Activated CD4-positive, alpha-beta T cell treated with anti-CD3 and anti-CD28 coated beads, Interleukin-2, amount 10 ng/mL, durations not matched to agents 7 days and 5 days (primary cell): Measurements from ENCODE around the gene MVB12B. TPM values are rescaled to one million over a fixed set of nuclear protein-coding genes. Genes with fewer than 3 reads are reported as not detected.
A peak's percentile ranks its signal among the peaks of the same experiment; 100 is the strongest.

Experiments
- CTCF ChIA-PET: fragments of 350-600 bp; sonication (Branson Sonifier 250); formaldehyde crosslinking; loops from one replicate; lab custom pipeline; 2021; ENCODE audit warnings: antibody characterized with exemption; lab: Charles Lee
- POLR2A ChIA-PET: fragments of 350-600 bp; sonication (Branson Sonifier 250); formaldehyde crosslinking; loops from one replicate; lab custom pipeline; 2021; ENCODE audit warnings: antibody characterized with exemption; lab: Charles Lee
- DNase-seq: peaks from one replicate; pipeline ENCODE4 v3.0.0-alpha.2; 2020
- H3K27ac Mint-ChIP-seq: one replicate; pipeline ENCODE4 v1.8.0; 2021; ENCODE audit warnings: mild to moderate bottlenecking, moderate library complexity, mixed read lengths
- H3K27me3 Mint-ChIP-seq: one replicate; pipeline ENCODE4 v1.8.0; 2021; ENCODE audit warnings: mixed read lengths
- H3K36me3 Mint-ChIP-seq: one replicate; pipeline ENCODE4 v1.8.0; 2021; ENCODE audit warnings: low read depth, mixed read lengths
- H3K4me1 Mint-ChIP-seq: one replicate; pipeline ENCODE4 v1.8.0; 2021; ENCODE audit warnings: mixed read lengths
- H3K4me3 Mint-ChIP-seq: one replicate; pipeline ENCODE4 v1.8.0; 2021; ENCODE audit warnings: mild to moderate bottlenecking, moderate library complexity, mixed read lengths
- H3K9me3 Mint-ChIP-seq: one replicate; pipeline ENCODE4 v1.8.0; 2021; ENCODE audit warnings: mixed read lengths
- total RNA-seq, 2 experiments: library from RNA; stranded (reverse); gene quantifications; one replicate each; pipeline ENCODE4 v1.2.3, GENCODE V29; 2021

Gene MVB12B
- total RNA-seq, 2 experiments from 2014 or later: 7.3 to 7.6 TPM

DNA sequence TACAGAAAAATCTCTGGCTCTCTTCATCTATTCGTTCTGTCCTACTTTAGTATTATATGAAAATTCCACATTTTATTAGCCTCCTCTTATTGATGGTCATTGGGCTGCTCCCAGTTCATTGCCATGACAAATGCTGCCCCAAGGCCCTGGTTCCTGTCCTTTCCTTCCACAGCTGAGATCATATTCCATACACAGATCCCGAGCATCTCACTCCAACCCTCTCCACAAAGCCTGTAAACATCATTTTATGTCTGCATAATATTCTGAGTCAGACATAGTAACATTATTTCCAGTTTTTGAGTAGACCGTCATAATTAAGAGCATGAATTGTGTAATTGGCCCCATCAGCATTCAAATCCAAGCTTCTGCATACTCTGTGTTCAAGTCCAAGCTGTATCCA is 86.3 kb downstream of the MVB12B start:
- Mint-ChIP-seq H3K9me3 (no peaks in the 10 kb centered on the region), H3K27me3 (no peaks in the 10 kb centered on the region), H3K4me1 (peaks cover 67% of the 10 kb centered on the region), H3K4me3 (no peak overlapping the region), H3K27ac (peak overlapping the region; percentile 98), H3K36me3 (peaks cover 7% of the 10 kb centered on the region)
- DNase-seq: no peak
- POLR2A ChIA-PET: no interaction called here
- CTCF ChIA-PET: interaction anchor here (1.5 kb wide), 1 partner anchor 14 kb away, joined by 4 read pairs; no protein-coding TSS in a partner anchor

DNA sequence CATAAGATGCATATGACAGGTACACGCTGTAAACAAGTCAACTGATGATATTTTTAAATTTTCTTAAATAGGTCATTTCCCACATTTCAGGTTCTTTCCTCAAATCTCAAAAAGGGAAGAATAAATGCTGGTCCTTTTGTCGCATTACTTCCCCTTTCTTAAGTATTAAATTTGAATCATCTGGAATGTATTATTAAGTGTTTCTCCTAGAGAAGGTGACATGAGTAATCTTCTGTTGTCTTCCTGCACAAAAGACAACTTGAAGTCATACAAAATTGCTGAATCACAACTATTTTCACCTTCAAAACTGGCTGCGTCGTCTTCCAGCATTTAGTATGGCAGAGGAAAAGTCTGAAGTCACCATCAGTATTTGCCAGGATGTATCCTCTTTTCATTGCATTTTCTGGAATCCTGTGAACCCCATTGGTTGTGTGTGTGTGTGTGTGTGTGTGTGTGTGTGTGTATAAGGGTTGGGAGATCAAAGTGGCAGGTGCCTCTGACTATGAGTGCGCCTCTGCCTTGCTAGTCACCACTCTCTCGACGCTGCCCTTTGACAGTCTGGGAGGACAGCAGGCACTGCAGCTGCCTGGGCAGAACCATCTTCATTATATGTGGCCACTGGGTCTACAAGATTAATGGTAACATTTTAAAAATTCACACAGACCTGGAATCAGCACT is 86.9 kb downstream of the MVB12B start:
- H3K4me3 Mint-ChIP-seq: no peak overlapping the region
- H3K4me1 Mint-ChIP-seq: peaks cover 66% of the 10 kb centered on the region
- ChIA-PET POLR2A (interaction anchor here (1.0 kb wide), 1 partner anchor 9 kb away, joined by 5 read pairs; no protein-coding TSS in a partner anchor), CTCF (interaction anchor here (1.5 kb wide), 1 partner anchor 15 kb away, joined by 4 read pairs; no protein-coding TSS in a partner anchor)
- H3K36me3 Mint-ChIP-seq: peaks cover 7% of the 10 kb centered on the region
- H3K27me3 Mint-ChIP-seq: no peaks in the 10 kb centered on the region
- DNase-seq: no peak
- H3K27ac Mint-ChIP-seq: peak overlapping the region; percentile 98
- no peaks in the 10 kb centered on the region for H3K9me3 Mint-ChIP-seq

DNA sequence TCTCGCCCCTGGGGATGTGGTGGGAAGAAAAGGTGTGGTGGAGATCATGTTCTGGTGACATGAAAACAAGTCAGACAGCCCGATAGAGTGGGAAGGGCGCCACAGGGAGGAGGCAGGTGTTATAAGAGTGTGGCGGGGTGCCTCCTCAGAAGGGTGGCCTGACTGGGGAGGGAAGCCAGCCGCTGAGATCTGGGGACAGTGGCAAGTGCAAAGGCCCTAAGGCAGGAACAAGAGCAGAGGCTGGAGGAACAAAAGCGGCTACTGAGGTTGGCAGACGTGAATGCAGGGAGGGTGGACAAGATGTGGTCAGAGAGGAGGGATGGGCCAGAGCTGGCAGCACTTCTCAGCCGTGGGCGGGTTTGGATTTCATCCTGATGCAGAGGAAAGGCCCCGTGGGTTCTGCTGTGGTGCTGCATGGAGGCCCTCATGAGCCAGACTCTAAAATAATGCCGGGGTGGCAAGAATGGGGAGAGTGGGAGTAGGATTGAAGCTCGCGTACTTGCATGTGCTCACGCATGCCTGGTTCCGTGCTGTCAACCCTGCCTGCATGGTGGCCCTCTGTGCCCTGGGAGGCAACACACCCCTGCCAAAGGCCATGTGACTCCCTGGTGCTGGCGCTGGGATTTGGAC is 89.2 kb downstream of the MVB12B start:
- CTCF ChIA-PET: no interaction called here
- no peak for DNase-seq
- Mint-ChIP-seq H3K36me3 (peaks cover 2% of the 10 kb centered on the region), H3K27me3 (no peaks in the 10 kb centered on the region), H3K27ac (peak overlapping the region; percentile 42), H3K9me3 (no peaks in the 10 kb centered on the region), H3K4me1 (peaks cover 59% of the 10 kb centered on the region), H3K4me3 (no peak overlapping the region)
- POLR2A ChIA-PET: no interaction called here

DNA sequence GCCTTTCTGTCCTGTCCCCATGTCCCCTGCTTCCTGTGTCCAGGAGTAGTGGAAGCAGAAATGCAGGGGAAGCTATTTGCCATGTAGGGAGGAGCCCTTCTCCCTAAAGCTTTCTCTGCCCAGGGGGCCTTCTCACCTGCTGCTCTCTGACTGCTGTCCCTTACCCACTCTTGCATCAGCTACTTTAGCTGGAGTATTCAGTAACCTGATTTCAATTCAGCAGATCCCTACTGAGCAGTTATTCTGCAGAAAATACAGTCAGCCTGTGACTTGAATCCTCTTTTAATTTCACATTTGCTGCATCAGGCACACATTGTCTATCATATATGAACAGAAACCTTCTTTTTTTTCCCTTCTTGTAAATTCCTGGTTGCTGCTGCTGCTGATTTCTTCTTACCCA is 90.4 kb downstream of the MVB12B start:
- POLR2A ChIA-PET: no interaction called here

DNA sequence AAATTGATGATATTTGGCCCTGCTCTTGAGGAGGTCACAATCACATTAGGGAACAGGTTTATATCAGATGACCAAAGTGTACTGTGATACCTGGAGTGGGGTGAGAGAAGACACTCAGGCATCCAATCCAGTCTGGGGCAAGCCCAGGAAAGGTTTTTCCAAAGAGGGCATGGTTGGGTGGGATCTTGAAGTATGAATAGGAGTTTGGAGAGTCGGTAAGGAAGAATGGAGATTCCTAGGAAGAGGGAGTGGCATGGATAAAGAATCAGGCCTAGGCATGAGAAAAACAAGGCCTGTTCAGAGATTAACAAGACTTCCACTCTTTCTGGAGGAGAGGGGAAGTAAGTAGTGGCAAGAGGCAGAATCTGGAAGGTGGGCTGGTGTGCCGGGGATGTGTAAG is 91.1 kb downstream of the MVB12B start:
- no peak overlapping the region for H3K4me3 Mint-ChIP-seq
- H3K36me3 Mint-ChIP-seq: no peaks in the 10 kb centered on the region
- CTCF ChIA-PET: no interaction called here
- H3K27ac Mint-ChIP-seq: no peak overlapping the region
- H3K4me1 Mint-ChIP-seq: peaks cover 48% of the 10 kb centered on the region
- no peaks in the 10 kb centered on the region for H3K27me3 Mint-ChIP-seq
- POLR2A ChIA-PET: no interaction called here
- no peaks in the 10 kb centered on the region for H3K9me3 Mint-ChIP-seq
- DNase-seq: no peak

More for the DNA sequence above, 90.4 kb downstream of the MVB12B start:
- no peak overlapping the region for H3K4me3 Mint-ChIP-seq
- CTCF ChIA-PET: interaction anchor here (0.5 to 1.0 kb wide), 2 partner anchors 47 to 52 kb away, joined by 3 read pairs; no protein-coding TSS in a partner anchor
- DNase-seq: no peak
- no peaks in the 10 kb centered on the region for H3K27me3 Mint-ChIP-seq
- H3K27ac Mint-ChIP-seq: peak overlapping the region; percentile 6
- no peaks in the 10 kb centered on the region for H3K36me3 Mint-ChIP-seq
- no peaks in the 10 kb centered on the region for H3K9me3 Mint-ChIP-seq
- peaks cover 52% of the 10 kb centered on the region for H3K4me1 Mint-ChIP-seq

DNA sequence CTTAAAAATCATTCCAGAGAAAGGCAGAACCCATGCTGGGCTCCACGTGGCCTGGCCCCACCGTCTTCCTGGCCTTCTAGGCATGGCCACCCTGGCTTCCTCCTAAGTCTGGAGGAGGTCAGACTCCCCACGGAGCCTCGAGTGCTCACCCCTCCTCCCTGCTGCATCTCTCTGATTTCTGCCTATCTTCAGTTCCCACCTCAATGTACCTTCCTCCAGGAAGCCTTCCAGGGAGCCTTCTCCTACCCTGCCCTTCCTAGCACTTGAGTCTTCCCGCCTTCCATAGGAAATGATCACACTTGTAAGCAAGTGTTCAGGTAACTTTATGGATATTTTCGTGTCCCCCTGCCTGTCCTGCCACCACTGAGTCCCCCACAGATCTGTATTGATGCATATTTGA is 92.0 kb downstream of the MVB12B start:
- Mint-ChIP-seq H3K36me3 (no peaks in the 10 kb centered on the region), H3K9me3 (no peaks in the 10 kb centered on the region), H3K27ac (no peak overlapping the region), H3K27me3 (no peaks in the 10 kb centered on the region), H3K4me3 (no peak overlapping the region), H3K4me1 (peaks cover 49% of the 10 kb centered on the region)
- DNase-seq: no peak
- ChIA-PET POLR2A (no interaction called here), CTCF (no interaction called here)

DNA sequence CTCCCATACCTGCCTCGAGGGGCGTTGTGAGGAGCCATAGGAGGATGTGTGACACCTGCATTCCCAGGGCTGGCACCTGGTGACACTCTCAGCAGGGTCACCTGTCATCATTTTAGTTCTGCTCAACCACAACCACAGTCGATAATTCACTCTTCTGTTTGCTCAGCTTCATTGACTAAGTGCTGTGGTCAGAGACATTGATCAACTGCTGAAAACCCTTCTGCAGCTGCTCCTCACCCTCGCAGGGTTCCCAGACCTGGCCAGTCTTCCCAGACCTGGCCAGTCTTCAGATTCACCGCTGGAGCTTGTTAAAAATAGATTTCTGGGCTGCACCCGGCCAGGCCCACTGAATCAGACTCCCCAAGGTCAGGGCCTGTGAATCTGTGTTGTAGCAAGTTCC is 92.8 kb downstream of the MVB12B start:
- Mint-ChIP-seq H3K9me3 (no peaks in the 10 kb centered on the region), H3K36me3 (peaks cover 1% of the 10 kb centered on the region), H3K4me3 (no peak overlapping the region), H3K27me3 (no peaks in the 10 kb centered on the region), H3K27ac (no peak overlapping the region), H3K4me1 (peaks cover 53% of the 10 kb centered on the region)
- ChIA-PET CTCF (no interaction called here), POLR2A (no interaction called here)
- no peak for DNase-seq

DNA sequence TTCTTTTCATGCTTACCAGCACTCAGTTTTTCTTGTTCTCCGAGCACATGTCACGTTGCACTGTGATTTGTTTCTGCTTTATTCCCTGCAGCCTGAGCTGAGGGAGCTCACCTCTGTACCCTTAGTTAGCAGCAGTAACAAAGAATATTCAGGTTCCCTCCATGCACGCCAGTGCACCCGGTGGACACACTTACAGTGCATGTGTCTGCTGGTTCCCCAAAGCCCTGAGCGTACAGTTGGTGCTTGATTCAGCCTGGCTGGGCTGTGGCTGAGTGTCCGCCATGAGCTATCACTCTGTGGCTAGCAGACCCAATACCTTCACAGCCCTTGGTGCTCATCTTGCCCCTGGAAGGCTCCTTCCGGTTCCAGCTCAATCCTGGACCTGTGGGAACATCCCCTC is 93.5 kb downstream of the MVB12B start:
- H3K4me1 Mint-ChIP-seq: peaks cover 54% of the 10 kb centered on the region
- H3K4me3 Mint-ChIP-seq: no peak overlapping the region
- CTCF ChIA-PET: interaction anchor here (0.6 to 1.3 kb wide), 4 partner anchors 12 to 1450 kb away, joined by 3 to 4 read pairs (median 3); no protein-coding TSS in a partner anchor
- H3K27ac Mint-ChIP-seq: no peak overlapping the region
- no peak for DNase-seq
- H3K9me3 Mint-ChIP-seq: no peaks in the 10 kb centered on the region
- H3K36me3 Mint-ChIP-seq: peaks cover 4% of the 10 kb centered on the region
- POLR2A ChIA-PET: no interaction called here
- no peaks in the 10 kb centered on the region for H3K27me3 Mint-ChIP-seq

DNA sequence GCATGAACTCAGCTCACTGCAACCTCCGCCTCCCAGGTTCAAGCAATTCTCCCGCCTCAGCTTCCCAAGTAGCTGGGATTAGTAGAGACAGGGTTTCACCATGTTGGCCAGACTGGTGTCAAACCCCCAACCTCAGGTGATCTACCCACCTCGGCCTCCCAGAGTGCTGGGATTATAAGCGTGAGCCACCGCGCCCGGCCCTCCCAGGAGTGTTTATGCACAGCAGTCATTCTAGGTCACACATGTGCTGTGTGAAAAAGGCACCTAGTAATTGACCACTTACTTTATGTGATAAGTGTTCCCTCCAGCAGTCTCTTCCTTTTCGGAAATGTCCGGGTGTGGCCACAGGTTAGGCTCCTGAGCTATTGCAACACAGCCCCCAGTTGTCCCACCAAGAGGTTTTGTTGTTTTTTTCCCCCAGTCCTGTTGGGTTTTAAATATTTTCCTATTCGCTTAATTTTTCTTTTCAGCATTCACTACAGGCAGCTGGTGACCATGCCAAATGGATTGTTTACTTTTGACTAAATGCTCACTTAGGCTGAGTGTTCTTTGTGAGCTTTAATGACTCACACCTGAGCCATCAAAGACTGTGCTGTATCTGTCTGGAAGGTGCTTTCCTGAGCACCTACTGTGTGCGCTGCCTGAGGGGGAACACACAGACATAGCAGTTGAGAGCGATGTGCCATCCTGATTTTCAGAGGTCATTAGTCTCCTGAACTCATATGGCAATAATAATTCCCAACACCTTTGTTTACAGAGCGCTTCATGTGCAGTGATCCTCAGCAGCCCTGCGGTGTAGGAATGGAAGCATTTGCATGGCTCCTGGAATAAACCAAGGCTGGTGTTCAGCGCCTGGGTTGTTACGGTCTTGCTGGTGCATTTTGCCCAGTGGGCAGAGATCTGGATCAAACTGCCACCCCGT is 94.3 kb downstream of the MVB12B start:
- DNase-seq: no peak
- ChIA-PET CTCF (interaction anchor here (0.7 to 1.3 kb wide), 3 partner anchors 12 to 22 kb away, joined by 3 to 4 read pairs (median 3); no protein-coding TSS in a partner anchor), POLR2A (no interaction called here)
- H3K27me3 Mint-ChIP-seq: no peaks in the 10 kb centered on the region
- H3K4me1 Mint-ChIP-seq: peaks cover 48% of the 10 kb centered on the region
- H3K9me3 Mint-ChIP-seq: no peaks in the 10 kb centered on the region
- no peak overlapping the region for H3K27ac Mint-ChIP-seq
- H3K36me3 Mint-ChIP-seq: peaks cover 4% of the 10 kb centered on the region
- H3K4me3 Mint-ChIP-seq: no peak overlapping the region

DNA sequence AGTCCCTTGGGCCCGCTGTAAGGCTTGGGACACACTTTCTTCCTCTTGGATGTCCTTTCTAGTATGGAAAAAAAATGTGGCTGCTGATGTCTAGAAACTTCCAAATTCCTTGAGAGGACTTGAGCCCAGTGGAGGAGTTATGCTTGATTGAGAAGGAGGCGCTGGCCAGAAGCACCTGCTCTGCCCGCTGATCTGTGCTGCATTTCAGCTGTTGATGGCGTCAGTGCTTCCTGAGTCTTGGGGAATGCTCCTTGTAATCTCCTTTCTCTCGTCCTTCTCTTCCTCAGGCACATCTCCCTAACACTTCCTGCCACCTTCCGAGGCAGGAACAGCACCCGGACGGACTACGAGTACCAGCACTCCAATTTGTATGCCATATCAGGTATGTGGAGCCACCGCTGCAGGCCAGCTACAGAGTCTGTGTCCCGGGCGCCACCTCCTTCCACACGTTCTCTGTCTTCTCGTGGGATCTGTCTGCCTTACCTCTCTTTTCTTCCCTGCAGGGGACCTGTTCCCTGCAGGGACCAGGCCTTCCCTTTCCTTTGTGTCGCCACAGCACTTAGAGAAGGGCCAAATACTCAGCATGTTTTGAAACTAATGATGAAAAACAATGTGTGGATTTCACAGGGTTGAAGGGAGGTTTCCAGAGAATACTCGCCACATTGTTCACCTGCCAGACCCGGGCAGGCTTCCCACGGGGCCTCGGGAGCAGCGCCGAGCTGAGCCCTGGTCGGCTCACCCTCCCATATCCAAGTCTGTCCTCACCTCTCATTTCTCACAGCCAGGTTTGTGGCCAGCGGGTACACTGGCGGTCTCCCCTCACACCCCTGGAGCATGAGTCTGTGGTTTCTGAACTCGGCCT is 95.2 kb downstream of the MVB12B start:
- Mint-ChIP-seq H3K9me3 (no peaks in the 10 kb centered on the region), H3K4me3 (no peak overlapping the region), H3K27me3 (no peaks in the 10 kb centered on the region), H3K36me3 (peaks cover 4% of the 10 kb centered on the region), H3K27ac (peak overlapping the region; percentile 33), H3K4me1 (peaks cover 48% of the 10 kb centered on the region)
- ChIA-PET POLR2A (no interaction called here), CTCF (no interaction called here)
- DNase-seq: no peak

DNA sequence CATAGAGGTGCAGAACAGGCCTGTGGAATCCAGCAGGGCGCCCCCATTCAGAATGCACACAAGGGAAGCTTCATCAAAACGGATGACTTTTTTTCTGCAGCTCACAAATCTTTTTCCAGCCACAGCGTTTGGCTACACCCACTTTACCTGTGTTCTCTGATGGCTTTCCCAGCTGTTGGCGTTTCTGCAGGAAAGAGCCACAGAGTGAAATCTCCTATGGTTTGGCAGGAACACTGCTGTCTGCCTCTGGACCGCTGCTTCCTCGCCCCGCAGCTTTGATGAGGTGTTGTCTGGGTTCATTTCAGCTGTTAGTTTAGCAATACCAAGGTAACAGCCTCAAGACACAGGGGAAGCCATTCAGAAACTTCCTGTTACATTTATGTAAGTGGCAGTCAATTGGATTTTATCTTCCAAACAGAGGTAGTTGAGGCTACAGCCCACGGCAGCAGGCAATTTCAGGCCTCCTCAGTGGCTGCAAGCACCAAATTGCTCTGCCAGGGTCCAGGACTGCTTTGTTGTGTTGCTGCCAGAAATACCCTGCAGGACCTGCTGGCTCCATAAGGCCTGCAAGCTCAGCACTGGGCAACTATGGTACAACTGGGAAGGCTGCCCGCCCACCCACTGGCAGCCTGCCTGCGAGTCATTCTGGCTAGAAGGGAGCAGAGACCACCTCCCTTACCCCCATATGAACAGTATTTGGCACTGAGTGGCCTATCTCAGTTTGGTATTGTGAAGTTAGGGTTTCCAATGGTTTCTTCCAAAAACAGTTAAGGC is 96.7 kb downstream of the MVB12B start:
- ChIA-PET CTCF (interaction anchor here (1.0 to 1.5 kb wide), 3 partner anchors 14 to 49 kb away, joined by 3 to 6 read pairs (median 4); no protein-coding TSS in a partner anchor), POLR2A (interaction anchor here (0.9 kb wide), 1 partner anchor 9 kb away, joined by 5 read pairs; no protein-coding TSS in a partner anchor)
- no peaks in the 10 kb centered on the region for H3K9me3 Mint-ChIP-seq
- peak; percentile 29 for DNase-seq
- peak overlapping the region; percentile 60 for H3K27ac Mint-ChIP-seq
- H3K4me1 Mint-ChIP-seq: peaks cover 42% of the 10 kb centered on the region
- H3K36me3 Mint-ChIP-seq: peaks cover 4% of the 10 kb centered on the region
- H3K4me3 Mint-ChIP-seq: no peak overlapping the region
- no peaks in the 10 kb centered on the region for H3K27me3 Mint-ChIP-seq
